HepG2 (cell line): Measurements from ENCODE around the gene EXTL1. TPM values are rescaled to one million over a fixed set of nuclear protein-coding genes. Genes with fewer than 3 reads are reported as not detected.

ENCODE experiments used
- CBX1 ChIP-seq: IDR thresholded peaks from one replicate; pipeline ENCODE4 v1.6.1; 2016; ENCODE audit warnings: antibody characterized with exemption, low read depth
- FOXJ3 ChIP-seq: sonication (generic); formaldehyde crosslinking; IDR thresholded peaks from 2 replicates; pipeline ENCODE4 v1.4.0; 2020; ENCODE audit warnings: missing genetic modification reagents, mild to moderate bottlenecking, borderline replicate concordance
- MED8 ChIP-seq: sonication (generic); formaldehyde crosslinking; IDR thresholded peaks from 2 replicates; pipeline ENCODE4 v1.8.1; 2023; ENCODE audit warnings: mild to moderate bottlenecking, missing genetic modification reagents; ENCODE audit not compliant: insufficient replicate concordance
- MEIS2 ChIP-seq: sonication (generic); formaldehyde crosslinking; IDR thresholded peaks from 2 replicates; pipeline ENCODE4 v1.9.0; 2021; ENCODE audit warnings: mild to moderate bottlenecking, missing genetic modification reagents
- NKX3-1 ChIP-seq: sonication (generic); formaldehyde crosslinking; IDR thresholded peaks from 2 replicates; pipeline ENCODE4 v1.5.0; 2020; ENCODE audit warnings: missing genetic modification reagents
- SAFB2 ChIP-seq: sonication (generic); formaldehyde crosslinking; IDR thresholded peaks from 2 replicates; pipeline ENCODE4 v1.5.1; 2020; ENCODE audit warnings: missing genetic modification reagents, low read depth, mild to moderate bottlenecking, borderline replicate concordance
- SALL1 ChIP-seq: sonication (generic); formaldehyde crosslinking; IDR thresholded peaks from 2 replicates; pipeline ENCODE4 v1.8.0; 2022; ENCODE audit warnings: mild to moderate bottlenecking, missing genetic modification reagents
- SNRNP70 ChIP-seq: fragments of 200-400 bp; formaldehyde crosslinking; IDR thresholded peaks from 2 replicates; pipeline ENCODE4 v1.6.1; 2017; ENCODE audit warnings: mild to moderate bottlenecking, low read depth, low read length, moderate library complexity
- SOX6 ChIP-seq, 2 experiments: fragments of 450-650 bp in 1 of 2; sonication (generic) in 1 of 2; formaldehyde crosslinking in 1 of 2; IDR thresholded peaks; 2 replicates each; pipeline versions ENCODE4 v1.4.0 to v1.6.1; 2017 to 2020; ENCODE audit warnings: antibody characterized with exemption in 1 of 2, mild to moderate bottlenecking in 1 of 2, missing genetic modification reagents in 1 of 2
- SRY ChIP-seq: sonication (generic); formaldehyde crosslinking; IDR thresholded peaks from 2 replicates; pipeline ENCODE4 v1.8.0; 2022; ENCODE audit warnings: mild to moderate bottlenecking, missing genetic modification reagents
- UBTF ChIP-seq: sonication (generic); formaldehyde crosslinking; IDR thresholded peaks from 2 replicates; pipeline ENCODE4 v1.4.0; 2020; ENCODE audit warnings: mild to moderate bottlenecking, missing genetic modification reagents
- ZKSCAN1 ChIP-seq: fragments of 150-350 bp; IDR thresholded peaks from 2 replicates; pipeline ENCODE4 v1.6.1; 2014; ENCODE audit warnings: low read length
- ZNF230 ChIP-seq: sonication (generic); formaldehyde crosslinking; IDR thresholded peaks from 2 replicates; pipeline ENCODE4 v1.4.0; 2020; ENCODE audit warnings: mild to moderate bottlenecking, missing genetic modification reagents
- ZNF839 ChIP-seq: sonication (generic); formaldehyde crosslinking; IDR thresholded peaks from 2 replicates; pipeline ENCODE4 v1.4.0; 2020; ENCODE audit warnings: missing genetic modification reagents, mild to moderate bottlenecking, borderline replicate concordance
- ZUFSP ChIP-seq: sonication (generic); formaldehyde crosslinking; IDR thresholded peaks from 2 replicates; pipeline ENCODE4 v1.9.0; 2021; ENCODE audit warnings: missing genetic modification reagents, mild to moderate bottlenecking, borderline replicate concordance
- polyA plus RNA-seq, 8 experiments: library from polyadenylated mRNA; depleted of rRNA in 3 of 8; stranded (reverse) in 7 of 8; unstranded in 1 of 8; fragments of >200 nt; fragmentation: Illumina TruSeq in 4 of 8; extraction: Trizol in 4 of 8; gene quantifications; 2 replicates each; pipeline versions ENCODE4 v1.2.1 to v1.2.3, GENCODE V29; 2011 to 2016; ENCODE audit warnings: low read depth in 4 of 8, missing spikeins in 1 of 8, mixed read lengths in 1 of 8; ENCODE audit not compliant: insufficient read depth in 1 of 8
- total RNA-seq, 5 experiments: library from RNA; depleted of rRNA; stranded (reverse); fragments of >200 nt; fragmentation: Illumina TruSeq; extraction: Trizol; gene quantifications; 2 replicates each; pipeline ENCODE4 v1.2.3, GENCODE V29; 2016; ENCODE audit warnings: low read depth in 1 of 5
- TF ChIP-seq, protein P1 (sequence below): IDR thresholded peaks from 2 replicates; pipeline ENCODE4 v1.6.1; 2012; ENCODE audit warnings: low read length, improper control_type of control experiment
- TF ChIP-seq, protein P2 (sequence below): sonication (generic); formaldehyde crosslinking; IDR thresholded peaks from 2 replicates; pipeline ENCODE4 v1.5.0; 2020; ENCODE audit warnings: missing genetic modification reagents
- TF ChIP-seq, protein P3 (sequence below): sonication (generic); formaldehyde crosslinking; IDR thresholded peaks from 2 replicates; pipeline ENCODE4 v1.8.0; 2022; ENCODE audit warnings: mild to moderate bottlenecking, missing genetic modification reagents; ENCODE audit not compliant: insufficient replicate concordance

The EXTL1 gene
- total and polyA plus RNA-seq, 2 of the 13 experiments (the other 11 are each of a cell fraction or from before 2014, with no cell fraction given) = 0.35 to 1.0 TPM

DNA sequence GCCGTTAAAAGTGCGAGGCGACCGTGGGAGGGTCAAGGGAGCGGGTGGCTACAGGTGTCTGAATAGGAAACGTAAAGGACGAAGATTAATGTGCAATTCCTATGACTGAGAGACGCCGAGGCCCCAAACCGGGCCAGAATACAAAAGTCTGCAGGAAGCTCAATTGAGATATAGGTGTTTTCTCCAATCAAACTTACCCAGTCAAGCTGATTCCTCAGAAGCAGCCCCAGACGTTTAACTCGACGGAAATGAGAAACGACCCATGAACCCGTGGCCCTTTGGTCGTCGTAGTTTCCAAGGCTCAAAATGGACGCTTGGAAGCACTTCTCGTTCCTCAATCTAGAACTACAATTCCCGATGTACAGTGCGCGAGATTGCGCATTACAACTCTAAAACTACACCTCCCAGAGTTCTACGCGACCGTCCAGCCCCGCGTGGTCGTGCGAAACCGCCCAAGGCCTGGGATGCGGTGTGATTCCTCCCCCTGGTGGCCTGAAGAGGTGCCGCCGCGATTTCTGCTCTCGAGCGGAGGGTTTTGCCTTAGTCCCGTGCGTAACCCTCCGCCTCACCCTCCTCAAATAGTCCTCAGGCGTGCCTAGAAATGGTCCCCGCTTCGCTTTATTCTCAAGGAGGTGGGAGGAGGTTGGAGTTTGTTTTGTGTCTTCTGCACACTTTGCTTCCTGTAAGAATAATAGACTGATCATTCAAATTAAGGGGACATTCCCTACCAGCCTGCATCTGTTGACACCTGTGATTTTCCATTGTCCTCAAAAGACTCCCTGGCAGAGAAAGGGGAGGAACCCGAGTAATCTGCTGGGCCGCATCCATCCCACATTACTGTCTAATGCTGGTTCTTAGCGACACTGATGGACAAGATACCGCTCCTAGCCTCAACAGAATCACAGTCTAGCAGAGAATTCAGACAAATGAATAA lies 23.5 kb upstream of the EXTL1 start, which contains the start of gene PAFAH2 (continued):
- TF ChIP-seq, protein P1, sequence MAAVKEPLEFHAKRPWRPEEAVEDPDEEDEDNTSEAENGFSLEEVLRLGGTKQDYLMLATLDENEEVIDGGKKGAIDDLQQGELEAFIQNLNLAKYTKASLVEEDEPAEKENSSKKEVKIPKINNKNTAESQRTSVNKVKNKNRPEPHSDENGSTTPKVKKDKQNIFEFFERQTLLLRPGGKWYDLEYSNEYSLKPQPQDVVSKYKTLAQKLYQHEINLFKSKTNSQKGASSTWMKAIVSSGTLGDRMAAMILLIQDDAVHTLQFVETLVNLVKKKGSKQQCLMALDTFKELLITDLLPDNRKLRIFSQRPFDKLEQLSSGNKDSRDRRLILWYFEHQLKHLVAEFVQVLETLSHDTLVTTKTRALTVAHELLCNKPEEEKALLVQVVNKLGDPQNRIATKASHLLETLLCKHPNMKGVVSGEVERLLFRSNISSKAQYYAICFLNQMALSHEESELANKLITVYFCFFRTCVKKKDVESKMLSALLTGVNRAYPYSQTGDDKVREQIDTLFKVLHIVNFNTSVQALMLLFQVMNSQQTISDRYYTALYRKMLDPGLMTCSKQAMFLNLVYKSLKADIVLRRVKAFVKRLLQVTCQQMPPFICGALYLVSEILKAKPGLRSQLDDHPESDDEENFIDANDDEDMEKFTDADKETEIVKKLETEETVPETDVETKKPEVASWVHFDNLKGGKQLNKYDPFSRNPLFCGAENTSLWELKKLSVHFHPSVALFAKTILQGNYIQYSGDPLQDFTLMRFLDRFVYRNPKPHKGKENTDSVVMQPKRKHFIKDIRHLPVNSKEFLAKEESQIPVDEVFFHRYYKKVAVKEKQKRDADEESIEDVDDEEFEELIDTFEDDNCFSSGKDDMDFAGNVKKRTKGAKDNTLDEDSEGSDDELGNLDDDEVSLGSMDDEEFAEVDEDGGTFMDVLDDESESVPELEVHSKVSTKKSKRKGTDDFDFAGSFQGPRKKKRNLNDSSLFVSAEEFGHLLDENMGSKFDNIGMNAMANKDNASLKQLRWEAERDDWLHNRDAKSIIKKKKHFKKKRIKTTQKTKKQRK = no peak
- TF ChIP-seq, protein P2, sequence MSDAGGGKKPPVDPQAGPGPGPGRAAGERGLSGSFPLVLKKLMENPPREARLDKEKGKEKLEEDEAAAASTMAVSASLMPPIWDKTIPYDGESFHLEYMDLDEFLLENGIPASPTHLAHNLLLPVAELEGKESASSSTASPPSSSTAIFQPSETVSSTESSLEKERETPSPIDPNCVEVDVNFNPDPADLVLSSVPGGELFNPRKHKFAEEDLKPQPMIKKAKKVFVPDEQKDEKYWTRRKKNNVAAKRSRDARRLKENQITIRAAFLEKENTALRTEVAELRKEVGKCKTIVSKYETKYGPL (CRISPR knock-in tag) = no peak
- TF ChIP-seq ZKSCAN1 (peak; percentile 57; the same call in 1 of the 2 replicates), CBX1 (peak; percentile 79), SNRNP70 (no peak), ZNF839 (no peak), MED8 (peak; percentile 80), MEIS2 (CRISPR knock-in tag) (peak; percentile 89), UBTF (CRISPR knock-in tag) (peak; percentile 50), SRY (CRISPR knock-in tag) (no peak), SALL1 (CRISPR knock-in tag) (peak; percentile 87), FOXJ3 (peak; percentile 62; the same call in 1 of the 2 replicates), NKX3-1 (no peak), SOX6 (IDR thresholded peaks at IDR 0.05) (no peak), SOX6 (CRISPR knock-in tag; IDR thresholded peaks at IDR 0.05) (peak; percentile 92), ZUFSP (CRISPR knock-in tag) (no peak), ZNF230 (CRISPR knock-in tag) (peak; percentile 74; the same call in 1 of the 2 replicates), SAFB2 (0 out of 2 replicates have a peak, but pooled peaks have one; percentile 47)
- TF ChIP-seq, protein P3, sequence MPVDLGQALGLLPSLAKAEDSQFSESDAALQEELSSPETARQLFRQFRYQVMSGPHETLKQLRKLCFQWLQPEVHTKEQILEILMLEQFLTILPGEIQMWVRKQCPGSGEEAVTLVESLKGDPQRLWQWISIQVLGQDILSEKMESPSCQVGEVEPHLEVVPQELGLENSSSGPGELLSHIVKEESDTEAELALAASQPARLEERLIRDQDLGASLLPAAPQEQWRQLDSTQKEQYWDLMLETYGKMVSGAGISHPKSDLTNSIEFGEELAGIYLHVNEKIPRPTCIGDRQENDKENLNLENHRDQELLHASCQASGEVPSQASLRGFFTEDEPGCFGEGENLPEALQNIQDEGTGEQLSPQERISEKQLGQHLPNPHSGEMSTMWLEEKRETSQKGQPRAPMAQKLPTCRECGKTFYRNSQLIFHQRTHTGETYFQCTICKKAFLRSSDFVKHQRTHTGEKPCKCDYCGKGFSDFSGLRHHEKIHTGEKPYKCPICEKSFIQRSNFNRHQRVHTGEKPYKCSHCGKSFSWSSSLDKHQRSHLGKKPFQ (CRISPR knock-in tag) = no peak
